Measurements from ENCODE around the gene DIPK1B.

The DIPK1B gene

GRCh38 chr9:136711751-136712689 lies at the start of gene DIPK1B:
Gene DIPK1B, plus strand, starts transcription at chr9:136712572. Its CDS starts 94 bp downstream, at chr9:136712666.
- peak in 1 of 2 experiments; percentile 31 for DNase-seq

- DNase-seq = no peak
These were observed 49.5 kb upstream of the DIPK1B start, which contains the start of gene EGFL7 for GRCh38 chr9:136662656-136663581. Gene EGFL7, plus strand, starts transcription at chr9:136662916. Its CDS starts 5,367 bp downstream, at chr9:136668283.

- no peak for DNase-seq
These were observed 48.1 kb upstream of the DIPK1B start for GRCh38 chr9:136664000-136664915.

- DNase-seq = peak in 1 of 2 experiments; percentile 37
These were observed 47.2 kb upstream of the DIPK1B start for GRCh38 chr9:136665111-136665703.

GRCh38 chr9:136665704-136666371 lies 46.5 kb upstream of the DIPK1B start:
- DNase-seq = peak in 1 of 2 experiments; percentile 21

GRCh38 chr9:136666372-136667213 lies 45.8 kb upstream of the DIPK1B start:
- no peak for DNase-seq

- no peak for DNase-seq
These were observed 45.0 kb upstream of the DIPK1B start for GRCh38 chr9:136667214-136667939.

- no peak for DNase-seq
These were observed 44.2 kb upstream of the DIPK1B start for GRCh38 chr9:136667940-136668760.

GRCh38 chr9:136668983-136669790 lies 43.2 kb upstream of the DIPK1B start:
- DNase-seq = peak; percentile 20 to 28

GRCh38 chr9:136669791-136670464 lies 42.4 kb upstream of the DIPK1B start:
- no peak for DNase-seq

GRCh38 chr9:136670576-136671253 lies 41.7 kb upstream of the DIPK1B start:
- DNase-seq = no peak

- no peak for DNase-seq
These were observed 41.1 kb upstream of the DIPK1B start for GRCh38 chr9:136671254-136671614.

GRCh38 chr9:136671646-136672430 lies 40.5 kb upstream of the DIPK1B start:
- DNase-seq = peak in 1 of 2 experiments; percentile 16

- DNase-seq = no peak
These were observed 39.8 kb upstream of the DIPK1B start for GRCh38 chr9:136672431-136673087.

All from Kasumi-1 (cell line).